ENCODE results near the gene IFIT1.

- no peak for TF ChIP-seq CTCF (IDR thresholded peaks at IDR 0.05; ENCODE audit: low read depth, low read length, poor library complexity, severe bottlenecking)
- no peak for TF ChIP-seq EZH2phosphoT487 (IDR thresholded peaks at IDR 0.05; ENCODE audit: borderline replicate concordance, low read length)
Observed at GRCh38 chr10:89368129-89368528, 24.3 kb upstream of the IFIT1 start.

Measured in DOHH2 (cell line).